HFFc6 (cell line): Measurements from ENCODE around the gene BACH2. TPM values are rescaled to one million over a fixed set of nuclear protein-coding genes. Genes with fewer than 3 reads are reported as not detected.
A peak's percentile ranks its signal among the peaks of the same experiment; 100 is the strongest.

Experiments
- DNase-seq: peaks from one replicate; pipeline ENCODE4 v3.0.0-alpha.2; 2018
- H3K27ac Mint-ChIP-seq: 2 replicates; pipeline ENCODE4 v1.8.0; 2020; ENCODE audit warnings: mild to moderate bottlenecking, mixed read lengths
- H3K27me3 Mint-ChIP-seq: 2 replicates; pipeline ENCODE4 v1.8.0; 2021; ENCODE audit warnings: mild to moderate bottlenecking, moderate library complexity, mixed read lengths; ENCODE audit not compliant: insufficient read depth
- H3K36me3 Mint-ChIP-seq: 2 replicates; pipeline ENCODE4 v1.8.0; 2021; ENCODE audit warnings: low read depth, mixed read lengths
- H3K4me1 Mint-ChIP-seq: 2 replicates; pipeline ENCODE4 v1.8.0; 2020; ENCODE audit warnings: low read depth, mixed read lengths
- H3K4me3 Mint-ChIP-seq: 2 replicates; pipeline ENCODE4 v1.8.0; 2020; ENCODE audit warnings: mild to moderate bottlenecking, moderate library complexity, mixed read lengths
- H3K9me3 Mint-ChIP-seq: 2 replicates; pipeline ENCODE4 v1.8.0; 2020; ENCODE audit warnings: mild to moderate bottlenecking, mixed read lengths
- total RNA-seq, 6 experiments: library from RNA; stranded (reverse); fragmentation: NEBNext Ultra II Directional; extraction: Animal tissue kit (Norgen Biotek cat#: 25700); gene quantifications; 2 replicates in 1 of 6; 3 replicates in 5 of 6; pipeline ENCODE4 v1.2.3, GENCODE V29; 2021
- TF ChIP-seq, protein P1 (sequence below): fragments of 200-600 bp; sonication (generic); IDR thresholded peaks from 2 replicates; pipeline ENCODE4 v1.5.0; 2021; ENCODE audit warnings: antibody characterized with exemption, mild to moderate bottlenecking

Gene BACH2
- total RNA-seq, 6 experiments from 2014 or later, result not detected

DNA sequence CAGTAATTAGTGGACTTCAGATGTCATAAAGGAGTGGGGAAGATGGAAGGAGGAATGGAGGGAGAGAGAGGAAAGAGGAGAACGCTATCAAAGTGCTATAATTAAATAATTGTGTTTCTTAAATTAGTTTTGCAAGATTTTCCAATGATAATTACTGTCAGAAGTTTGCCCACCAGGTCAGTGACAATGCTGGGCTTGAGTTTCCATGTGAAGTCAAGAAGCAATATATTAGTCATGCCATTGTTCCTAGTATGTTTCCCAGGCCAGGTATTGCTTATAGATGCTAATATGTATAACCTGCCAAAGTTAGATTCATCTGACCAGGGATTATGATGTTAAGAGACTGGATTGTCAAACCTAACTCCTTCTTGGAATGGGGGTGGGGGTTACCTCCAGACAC is 270.4 kb downstream of the BACH2 start:
- Mint-ChIP-seq H3K9me3 (no peaks in the 10 kb centered on the region; the same call in 1 of the 2 replicates), H3K4me1 (peaks cover 13% of the 10 kb centered on the region; the same call in 1 of the 2 replicates), H3K4me3 (no peak overlapping the region), H3K27ac (no peak overlapping the region; the same call in 1 of the 2 replicates), H3K36me3 (no peaks in the 10 kb centered on the region), H3K27me3 (peaks cover 7% of the 10 kb centered on the region)
- TF ChIP-seq, protein P1, sequence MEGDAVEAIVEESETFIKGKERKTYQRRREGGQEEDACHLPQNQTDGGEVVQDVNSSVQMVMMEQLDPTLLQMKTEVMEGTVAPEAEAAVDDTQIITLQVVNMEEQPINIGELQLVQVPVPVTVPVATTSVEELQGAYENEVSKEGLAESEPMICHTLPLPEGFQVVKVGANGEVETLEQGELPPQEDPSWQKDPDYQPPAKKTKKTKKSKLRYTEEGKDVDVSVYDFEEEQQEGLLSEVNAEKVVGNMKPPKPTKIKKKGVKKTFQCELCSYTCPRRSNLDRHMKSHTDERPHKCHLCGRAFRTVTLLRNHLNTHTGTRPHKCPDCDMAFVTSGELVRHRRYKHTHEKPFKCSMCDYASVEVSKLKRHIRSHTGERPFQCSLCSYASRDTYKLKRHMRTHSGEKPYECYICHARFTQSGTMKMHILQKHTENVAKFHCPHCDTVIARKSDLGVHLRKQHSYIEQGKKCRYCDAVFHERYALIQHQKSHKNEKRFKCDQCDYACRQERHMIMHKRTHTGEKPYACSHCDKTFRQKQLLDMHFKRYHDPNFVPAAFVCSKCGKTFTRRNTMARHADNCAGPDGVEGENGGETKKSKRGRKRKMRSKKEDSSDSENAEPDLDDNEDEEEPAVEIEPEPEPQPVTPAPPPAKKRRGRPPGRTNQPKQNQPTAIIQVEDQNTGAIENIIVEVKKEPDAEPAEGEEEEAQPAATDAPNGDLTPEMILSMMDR, result no peak
- no peak for DNase-seq

DNA sequence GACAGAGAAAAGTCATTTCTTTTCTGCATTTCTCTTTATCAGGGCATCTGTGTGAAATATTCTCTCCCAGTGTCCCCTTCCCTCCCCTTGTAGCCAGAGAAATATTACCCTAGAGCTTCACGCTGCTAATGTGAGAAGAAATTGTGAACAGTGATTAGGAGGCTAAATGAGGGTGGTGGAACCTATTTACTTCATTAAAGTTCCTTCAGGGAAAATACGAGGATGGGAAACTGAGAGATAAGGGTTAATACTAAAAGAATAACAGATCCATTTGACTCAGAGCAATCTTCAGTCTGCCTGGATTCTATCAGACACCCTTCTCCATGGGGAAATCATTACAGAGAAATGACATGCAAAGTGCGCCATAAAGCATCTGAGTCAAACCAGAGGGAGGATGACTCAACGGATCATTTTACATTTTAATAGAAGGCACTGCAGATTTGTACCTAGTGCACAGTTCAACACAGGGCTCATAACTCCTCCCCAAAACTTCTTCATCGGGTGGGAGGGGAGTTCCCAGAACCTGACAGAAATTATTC is 271.1 kb downstream of the BACH2 start:
- no peak overlapping the region; the same call in 1 of the 2 replicates for H3K27ac Mint-ChIP-seq
- no peaks in the 10 kb centered on the region; the same call in 1 of the 2 replicates for H3K9me3 Mint-ChIP-seq
- peaks cover 13% of the 10 kb centered on the region; the same call in 1 of the 2 replicates for H3K4me1 Mint-ChIP-seq
- H3K36me3 Mint-ChIP-seq, result no peaks in the 10 kb centered on the region
- peaks cover 7% of the 10 kb centered on the region for H3K27me3 Mint-ChIP-seq
- TF ChIP-seq, protein P1, result no peak
- peak; percentile 65 for DNase-seq
- peak overlapping the region; percentile 17; the same call in 1 of the 2 replicates for H3K4me3 Mint-ChIP-seq

DNA sequence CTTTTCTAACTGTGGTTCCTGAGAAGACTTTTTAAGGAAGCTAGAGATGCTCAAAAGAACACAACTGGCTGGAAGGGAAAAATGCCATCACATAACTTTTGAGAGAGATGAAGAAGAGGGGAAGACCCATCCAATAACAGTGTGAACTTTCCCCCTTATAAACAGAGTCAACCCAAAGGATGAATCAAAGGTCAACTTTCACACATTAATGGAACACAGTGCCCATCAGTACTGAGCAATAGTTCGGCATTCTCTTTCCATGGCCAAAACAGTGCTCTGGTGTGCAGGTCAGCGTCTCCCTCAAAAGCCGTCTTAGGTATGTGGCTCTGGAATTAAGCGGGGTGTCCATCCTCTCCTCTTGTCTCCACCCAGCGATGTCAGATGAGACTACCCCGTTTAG is 272.0 kb downstream of the BACH2 start:
- no peak overlapping the region for H3K27ac Mint-ChIP-seq
- H3K27me3 Mint-ChIP-seq, result peaks cover 7% of the 10 kb centered on the region
- H3K9me3 Mint-ChIP-seq, result no peaks in the 10 kb centered on the region; the same call in 1 of the 2 replicates
- DNase-seq, result no peak
- TF ChIP-seq, protein P1, result no peak
- peaks cover 13% of the 10 kb centered on the region; the same call in 1 of the 2 replicates for H3K4me1 Mint-ChIP-seq
- no peaks in the 10 kb centered on the region for H3K36me3 Mint-ChIP-seq
- no peak overlapping the region for H3K4me3 Mint-ChIP-seq

DNA sequence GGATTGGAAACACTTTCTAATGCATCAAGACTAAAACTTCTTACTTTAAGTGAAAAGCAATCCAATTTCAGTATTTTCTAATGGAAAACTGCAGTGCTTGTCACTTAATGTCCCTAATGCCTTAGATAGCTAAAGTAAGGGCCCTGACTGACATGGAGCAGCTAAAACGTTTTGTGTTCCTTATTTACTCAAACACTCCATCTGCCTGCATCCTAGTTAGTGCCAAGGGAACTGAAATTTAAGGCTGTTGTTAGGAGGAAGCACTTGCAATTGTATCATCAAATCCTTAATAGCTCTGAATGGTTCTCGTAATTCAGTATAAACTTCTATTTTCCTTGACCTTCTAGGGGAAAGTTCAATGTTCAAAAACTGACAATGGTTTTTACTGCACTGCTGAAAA is 274.9 kb downstream of the BACH2 start:
- Mint-ChIP-seq H3K4me3 (no peak overlapping the region), H3K36me3 (no peaks in the 10 kb centered on the region), H3K27ac (no peak overlapping the region), H3K27me3 (peaks cover 3% of the 10 kb centered on the region), H3K4me1 (peaks cover 13% of the 10 kb centered on the region; the same call in 1 of the 2 replicates), H3K9me3 (no peaks in the 10 kb centered on the region)
- TF ChIP-seq, protein P1, result no peak
- no peak for DNase-seq

DNA sequence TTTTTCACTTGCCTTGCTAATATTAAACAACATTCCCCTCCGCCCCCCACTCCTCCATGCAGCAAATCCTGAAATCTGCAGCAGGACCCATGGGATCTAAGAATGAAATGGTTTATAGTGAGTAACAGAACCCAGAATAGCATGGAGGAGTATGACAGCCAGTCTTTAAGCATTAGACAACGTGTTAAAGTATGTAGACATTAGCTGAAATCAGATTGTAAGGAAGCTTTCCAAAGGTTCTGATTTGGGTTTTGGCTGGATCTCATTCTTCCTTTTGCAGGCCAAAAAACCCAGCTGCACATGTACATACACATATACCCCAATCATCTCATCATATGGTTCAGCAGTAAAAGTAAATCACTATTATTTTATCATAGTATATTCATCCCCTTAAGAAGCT is 275.9 kb downstream of the BACH2 start:
- Mint-ChIP-seq H3K4me3 (no peak overlapping the region), H3K27me3 (peaks cover 3% of the 10 kb centered on the region; the same call in 1 of the 2 replicates), H3K36me3 (no peaks in the 10 kb centered on the region), H3K27ac (no peak overlapping the region), H3K9me3 (no peaks in the 10 kb centered on the region), H3K4me1 (peaks cover 8% of the 10 kb centered on the region; the same call in 1 of the 2 replicates)
- DNase-seq, result no peak
- TF ChIP-seq, protein P1, result no peak
